K562 (cell line): Measurements from ENCODE around the gene GGT6. TPM values are rescaled to one million over a fixed set of nuclear protein-coding genes. Genes with fewer than 3 reads are reported as not detected.

ENCODE experiments used
- ATAC-seq: fragments of 200-7000 bp; cut with Tn5 transposase; 3 replicates; pipeline ENCODE4 v1.9.1; 2020; ENCODE audit warnings: moderate library complexity
- BruUV-seq: library from RNA; stranded (reverse); fragments of 400-500 nt; replicated peaks from 2 replicates; lab custom pipeline; 2021; lab: Mats Ljungman, UMichigan
- CTCF ChIA-PET: fragments of 300-600 bp; formaldehyde crosslinking; extraction: SDS; loops from one replicate; lab custom pipeline; 2021; ENCODE audit warnings: low intra/inter-chr PET ratio; lab: Yijun Ruan, JAX
- POLR2A ChIA-PET: fragments of 300-600, 350-650 bp; sonication (Branson Sonifier 250); formaldehyde crosslinking; extraction: SDS; loops from one replicate; lab custom pipeline; 2021; ENCODE audit warnings: antibody characterized with exemption, inconsistent platforms; lab: Yijun Ruan, JAX
- DNase-seq, 4 experiments: peaks; one replicate each; pipeline versions ENCODE4 v3.0.0 to v3.0.0-alpha.2; 2011 to 2018; ENCODE audit warnings: low spot score in 3 of 4, mixed read lengths in 3 of 4; ENCODE audit errors: extremely low read depth in 1 of 4
- FAIRE-seq: peaks from 2 replicates; lab custom pipeline; 2011; peaks lifted over from hg19 to GRCh38; lab: Jason Lieb, UNC
- H2AFZ ChIP-seq: 2 replicates; pipeline ENCODE4 v1.6.0; 2011; ENCODE audit warnings: low read depth, low read length, control low read depth, inconsistent platforms
- H3K27ac ChIP-seq: fragments of 200-600 bp; 3 replicates; pipeline ENCODE4 v1.8.0; 2011; ENCODE audit warnings: low read depth, mild to moderate bottlenecking, control low read depth, inconsistent platforms, low read length, moderate library complexity, mixed read lengths; ENCODE audit errors: extremely low read depth
- H3K27me3 ChIP-seq, 2 experiments: fragments of 300-600 bp in 1 of 2; 2 replicates in 1 of 2; 3 replicates in 1 of 2; pipeline versions ENCODE4 v1.6.0 to v1.8.0; 2011; ENCODE audit warnings: inconsistent platforms in 2 of 2, low read length in 2 of 2, mild to moderate bottlenecking in 1 of 2, mixed read lengths in 1 of 2, moderate library complexity in 1 of 2; ENCODE audit not compliant: control insufficient read depth in 2 of 2, insufficient read depth in 2 of 2
- H3K36me3 ChIP-seq: fragments of 300-600 bp; 3 replicates; pipeline ENCODE4 v1.8.0; 2011; ENCODE audit warnings: mild to moderate bottlenecking, low read length, inconsistent platforms; ENCODE audit not compliant: control insufficient read depth, insufficient read depth
- H3K4me1 ChIP-seq, 2 experiments: fragments of 200-600 bp in 1 of 2; replicated peaks in 1 of 2; 2 replicates in 1 of 2; 3 replicates in 1 of 2; pipeline versions ENCODE4 v1.5.1 to v1.8.0; 2011; ENCODE audit warnings: inconsistent platforms in 2 of 2, low read length in 2 of 2, mild to moderate bottlenecking in 1 of 2, mixed read lengths in 1 of 2, moderate library complexity in 1 of 2; ENCODE audit not compliant: control insufficient read depth in 2 of 2, insufficient read depth in 2 of 2
- H3K4me2 ChIP-seq: 2 replicates; pipeline ENCODE4 v1.6.1; 2011; ENCODE audit warnings: low read length, control low read depth, inconsistent platforms, mixed read lengths; ENCODE audit not compliant: insufficient read depth
- H3K4me3 ChIP-seq: fragments of 200-600 bp; sonication (generic), shearing (Covaris generic); 2 replicates; pipeline ENCODE4 v1.5.1; 2016; ENCODE audit warnings: control low read depth, inconsistent platforms
- H3K79me2 ChIP-seq: fragments of 200-600 bp; 3 replicates; pipeline ENCODE4 v1.8.0; 2011; ENCODE audit warnings: low read length, inconsistent platforms; ENCODE audit not compliant: control insufficient read depth, insufficient read depth
- H3K9ac ChIP-seq, 2 experiments: 2 replicates each; pipeline versions ENCODE4 v1.6.0 to v1.6.1; 2011; ENCODE audit warnings: low read depth in 2 of 2, low read length in 2 of 2, control low read depth in 1 of 2, inconsistent platforms in 1 of 2, mild to moderate bottlenecking in 1 of 2, mixed read lengths in 1 of 2; ENCODE audit not compliant: insufficient read depth in 1 of 2
- H3K9me1 ChIP-seq: one replicate; pipeline ENCODE4 v1.6.0; 2011; ENCODE audit warnings: inconsistent platforms, mild to moderate bottlenecking, low read length, moderate library complexity; ENCODE audit not compliant: control insufficient read depth, insufficient read depth
- H3K9me3 ChIP-seq: replicated peaks from 2 replicates; pipeline ENCODE4 v1.5.1; 2011; ENCODE audit warnings: low read depth, low read length, inconsistent platforms; ENCODE audit not compliant: control insufficient read depth, insufficient read depth
- H4K20me1 ChIP-seq: replicated peaks from 2 replicates; pipeline ENCODE4 v1.6.1; 2011; ENCODE audit warnings: low read length, inconsistent platforms, mixed read lengths; ENCODE audit not compliant: control insufficient read depth, insufficient read depth
- GTF2F1 ChIP-seq: IDR thresholded peaks from 2 replicates; pipeline ENCODE4 v1.6.1; 2011; ENCODE audit warnings: low read depth, low read length, improper control_type of control experiment
- IRF2 ChIP-seq: sonication (generic); formaldehyde crosslinking; IDR thresholded peaks from 2 replicates; pipeline ENCODE4 v1.8.1; 2022; ENCODE audit warnings: mild to moderate bottlenecking, missing genetic modification reagents
- KDM2B ChIP-seq: fragments of 250-450 bp; sonication (Bioruptor Pico); IDR thresholded peaks from 2 replicates; pipeline ENCODE4 v1.8.0; 2021; ENCODE audit warnings: mild to moderate bottlenecking, moderate library complexity
- RBM34 ChIP-seq: fragments of 200-400 bp; formaldehyde crosslinking; IDR thresholded peaks from 2 replicates; pipeline ENCODE4 v1.6.1; 2018; ENCODE audit warnings: low read length, borderline replicate concordance; ENCODE audit not compliant: insufficient read depth
- SETDB1 ChIP-seq: IDR thresholded peaks from one replicate; pipeline ENCODE4 v1.6.1; 2012; ENCODE audit warnings: low read length, control low read depth, inconsistent platforms
- SUPT5H ChIP-seq: fragments of 450-650 bp; IDR thresholded peaks from 2 replicates; pipeline ENCODE4 v1.6.1; 2016
- XRCC3 ChIP-seq: fragments of 450-650 bp; IDR thresholded peaks from 2 replicates; pipeline ENCODE4 v1.6.1; 2017; ENCODE audit warnings: mild to moderate bottlenecking, moderate library complexity
- ZFPM2 ChIP-seq: fragments of 250-450 bp; sonication (Bioruptor Pico); IDR thresholded peaks from 2 replicates; pipeline ENCODE4 v1.5.1; 2022; ENCODE audit warnings: mild to moderate bottlenecking
- ZNF124 ChIP-seq: sonication (generic); formaldehyde crosslinking; IDR thresholded peaks from 2 replicates; pipeline ENCODE4 v1.8.1; 2022; ENCODE audit warnings: missing genetic modification reagents
- WGBS: fragments of 100-300 bp; shearing (Covaris generic); methylation state at CpG from one replicate; pipeline ENCODE4 v1.1.6; 2016; ENCODE audit warnings: low coverage, mixed read lengths; ENCODE audit not compliant: insufficient coverage; ENCODE audit errors: missing lambda C conversion rate; 5-methylcytosine and 5-hydroxymethylcytosine counted together
- in situ Hi-C: fragments of 300-500 bp; cut with MboI; formaldehyde crosslinking; loops from 4 replicates; pipeline ENCODE4 v1.15.0; 2018; ENCODE audit warnings: inconsistent platforms, mixed read lengths
- intact Hi-C: fragments of 100-400 bp; cut with micrococcal nuclease; formaldehyde crosslinking; loops from 2 replicates; pipeline ENCODE4 v1.14.2; 2022
- polyA plus RNA-seq, 8 experiments: library from polyadenylated mRNA; depleted of rRNA in 4 of 8; stranded (reverse) in 5 of 8; unstranded in 3 of 8; fragments of >200 nt; fragmentation: Nextera tagmentation in 2 of 8; fragmentation: Illumina TruSeq in 1 of 8; extraction: Ambion mirVana in 2 of 8; extraction: Trizol in 1 of 8; gene quantifications; 2 replicates each; pipeline versions ENCODE4 v1.2.1 to v1.2.3, GENCODE V29; 2011 to 2014; ENCODE audit warnings: inconsistent platforms in 1 of 8, missing spikeins in 1 of 8
- total RNA-seq, 7 experiments: library from RNA; depleted of rRNA in 6 of 7; stranded (reverse); fragments of >200 nt in 6 of 7; fragmentation: Illumina TruSeq in 2 of 7; extraction: Trizol in 2 of 7; gene quantifications; 2 replicates each; pipeline versions ENCODE4 v1.2.1 to v1.2.3, GENCODE V29; 2011 to 2021; ENCODE audit warnings: low replicate concordance in 1 of 7
- TF ChIP-seq, protein P1 (sequence below): fragments of 250-450 bp; sonication (Bioruptor Pico); IDR thresholded peaks from 2 replicates; pipeline ENCODE4 v1.8.0; 2022; ENCODE audit warnings: moderate library complexity, mild to moderate bottlenecking, inconsistent platforms
- TF ChIP-seq, protein P2 (sequence below): sonication (generic); formaldehyde crosslinking; IDR thresholded peaks from 2 replicates; pipeline ENCODE4 v1.5.0; 2020; ENCODE audit warnings: missing genetic modification reagents

GGT6 gene
- total and polyA plus RNA-seq, 9 of the 15 experiments (the other 6 are each of a cell fraction or from before 2014, with no cell fraction given) = 0.09 TPM; not detected in 8

DNA sequence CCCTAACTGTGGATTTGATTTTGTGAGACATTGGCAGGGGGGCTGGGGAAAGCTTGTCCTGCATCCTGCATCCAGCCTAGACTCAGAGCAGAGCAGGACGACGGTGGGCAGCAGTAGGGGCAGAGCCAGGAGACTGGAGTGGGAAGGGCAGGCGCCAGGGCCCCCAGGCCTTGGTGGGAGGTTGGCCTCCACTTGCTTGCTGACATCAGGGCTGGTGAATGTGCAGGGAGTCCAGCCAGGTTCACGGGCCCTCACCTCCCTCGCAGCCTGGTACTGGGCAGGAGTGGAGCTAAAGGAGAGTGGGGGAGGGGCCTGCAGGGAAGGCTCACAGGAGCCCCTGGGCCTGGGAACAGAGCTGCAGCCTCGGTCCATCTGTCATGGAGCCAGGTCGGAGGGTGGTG, 21.7 kb upstream of the GGT6 start (continued):
- TF ChIP-seq, protein P1, sequence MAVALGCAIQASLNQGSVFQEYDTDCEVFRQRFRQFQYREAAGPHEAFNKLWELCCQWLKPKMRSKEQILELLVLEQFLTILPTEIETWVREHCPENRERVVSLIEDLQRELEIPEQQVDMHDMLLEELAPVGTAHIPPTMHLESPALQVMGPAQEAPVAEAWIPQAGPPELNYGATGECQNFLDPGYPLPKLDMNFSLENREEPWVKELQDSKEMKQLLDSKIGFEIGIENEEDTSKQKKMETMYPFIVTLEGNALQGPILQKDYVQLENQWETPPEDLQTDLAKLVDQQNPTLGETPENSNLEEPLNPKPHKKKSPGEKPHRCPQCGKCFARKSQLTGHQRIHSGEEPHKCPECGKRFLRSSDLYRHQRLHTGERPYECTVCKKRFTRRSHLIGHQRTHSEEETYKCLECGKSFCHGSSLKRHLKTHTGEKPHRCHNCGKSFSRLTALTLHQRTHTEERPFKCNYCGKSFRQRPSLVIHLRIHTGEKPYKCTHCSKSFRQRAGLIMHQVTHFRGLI (CRISPR knock-in tag) = no peak
- TF ChIP-seq ZFPM2 (CRISPR knock-in tag) = no peak

DNA sequence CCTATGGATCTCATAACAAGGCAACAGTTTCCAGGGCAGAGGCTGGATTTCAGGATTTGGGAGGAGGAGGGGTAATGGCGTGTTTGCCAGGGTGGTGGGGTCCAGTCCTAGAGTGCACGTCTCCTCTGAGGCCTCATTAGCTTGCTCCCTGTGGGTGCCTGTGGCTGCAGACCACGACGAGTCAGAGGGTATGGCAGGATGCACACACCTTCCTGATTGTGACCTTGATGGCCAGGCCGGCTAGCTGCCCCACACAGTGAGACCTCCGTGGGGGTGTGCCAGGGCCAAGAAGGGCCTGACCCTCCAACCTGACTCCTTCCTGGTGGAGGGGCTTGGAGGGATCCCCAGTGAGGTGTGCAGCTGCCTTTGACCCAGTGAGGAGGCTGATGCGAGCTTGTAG, 19.9 kb upstream of the GGT6 start:
- BruUV-seq = no TSS peak
- TF ChIP-seq GTF2F1 (no peak), KDM2B (no peak), RBM34 (no peak), SETDB1 (no peak), SUPT5H (no peak), XRCC3 (no peak), ZNF124 (no peak), IRF2 (no peak)
- TF ChIP-seq, protein P2, sequence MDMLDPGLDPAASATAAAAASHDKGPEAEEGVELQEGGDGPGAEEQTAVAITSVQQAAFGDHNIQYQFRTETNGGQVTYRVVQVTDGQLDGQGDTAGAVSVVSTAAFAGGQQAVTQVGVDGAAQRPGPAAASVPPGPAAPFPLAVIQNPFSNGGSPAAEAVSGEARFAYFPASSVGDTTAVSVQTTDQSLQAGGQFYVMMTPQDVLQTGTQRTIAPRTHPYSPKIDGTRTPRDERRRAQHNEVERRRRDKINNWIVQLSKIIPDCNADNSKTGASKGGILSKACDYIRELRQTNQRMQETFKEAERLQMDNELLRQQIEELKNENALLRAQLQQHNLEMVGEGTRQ (CRISPR knock-in tag) = no peak
- Histone ChIP-seq H3K4me1 (peaks cover 0 to 24% of the 10 kb centered on the region in 2 experiments; a peak in 2 of 5 replicates), H3K79me2 (no peaks in the 10 kb centered on the region), H2AFZ (no peak overlapping the region), H4K20me1 (no peaks in the 10 kb centered on the region), H3K27me3 (peaks cover 4 to 68% of the 10 kb centered on the region in 2 experiments), H3K27ac (no peak overlapping the region), H3K9me1 (no peaks in the 10 kb centered on the region), H3K4me3 (no peak overlapping the region), H3K9me3 (no peaks in the 10 kb centered on the region), H3K4me2 (no peak overlapping the region), H3K9ac (no peak overlapping the region), H3K36me3 (no peaks in the 10 kb centered on the region)
- WGBS = 0% methylated on average over 4 of the region's 7 CpGs
- intact Hi-C loops (no loop called here), in situ Hi-C loops (no loop called here)
- DNase-seq = no peak
- CTCF ChIA-PET = no interaction called here
- FAIRE-seq = no peak
- ATAC-seq = no peak
- POLR2A ChIA-PET = interaction anchor here (1.2 kb wide), 1 partner anchor 11 kb away, joined by 4 read pairs; no protein-coding TSS in a partner anchor
